LoVo (cell line): ENCODE data around the gene TMEM59.
"Not testable (repeated sequence)": the region's sequence is repeated elsewhere in the genome, so short reads cannot be mapped to it uniquely, and the experiment has no call there.

Source experiments
- DNase-seq: peaks from one replicate; pipeline ENCODE4 v3.0.0-alpha.2; 2016; ENCODE audit warnings: low spot score

TMEM59 gene

DNA sequence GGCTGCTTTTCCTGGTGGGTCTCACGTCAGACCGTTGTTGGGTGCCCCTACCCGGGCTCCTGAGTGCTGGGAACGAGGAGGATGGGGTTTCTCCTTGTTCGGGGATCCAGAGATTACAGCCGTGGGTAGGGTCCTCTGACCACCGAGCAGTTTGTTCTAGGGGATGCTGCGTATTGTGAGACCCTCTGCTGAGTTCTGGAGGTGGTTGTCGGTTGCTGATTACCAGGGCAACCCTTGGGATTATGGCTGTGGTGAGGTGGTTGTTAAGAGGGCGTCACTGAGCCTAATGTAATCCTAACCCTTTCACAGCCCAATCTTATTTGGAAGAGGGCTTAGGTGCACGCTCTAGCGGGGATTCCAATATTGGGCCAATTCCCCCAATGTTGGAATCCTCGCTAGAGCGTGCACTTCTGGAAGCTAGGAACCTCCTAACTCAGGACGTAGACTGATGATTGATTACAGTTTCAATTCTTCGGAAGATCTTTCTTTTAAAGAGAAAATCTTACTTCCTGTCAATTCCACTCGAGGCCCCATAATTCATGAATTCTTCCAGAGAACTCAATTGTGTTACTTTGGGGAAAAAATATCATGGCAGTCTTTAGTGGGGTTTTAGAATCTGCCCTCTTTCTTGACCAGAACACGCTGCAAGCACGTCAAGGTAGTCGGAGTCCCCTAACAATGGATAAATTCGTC lies 887 bp upstream of the TMEM59 start:
- DNase-seq = peak; percentile 2

GRCh38 chr1:54052431-54052933 lies 522 bp downstream of the TMEM59 start:
- DNase-seq = peak; percentile 32

DNA sequence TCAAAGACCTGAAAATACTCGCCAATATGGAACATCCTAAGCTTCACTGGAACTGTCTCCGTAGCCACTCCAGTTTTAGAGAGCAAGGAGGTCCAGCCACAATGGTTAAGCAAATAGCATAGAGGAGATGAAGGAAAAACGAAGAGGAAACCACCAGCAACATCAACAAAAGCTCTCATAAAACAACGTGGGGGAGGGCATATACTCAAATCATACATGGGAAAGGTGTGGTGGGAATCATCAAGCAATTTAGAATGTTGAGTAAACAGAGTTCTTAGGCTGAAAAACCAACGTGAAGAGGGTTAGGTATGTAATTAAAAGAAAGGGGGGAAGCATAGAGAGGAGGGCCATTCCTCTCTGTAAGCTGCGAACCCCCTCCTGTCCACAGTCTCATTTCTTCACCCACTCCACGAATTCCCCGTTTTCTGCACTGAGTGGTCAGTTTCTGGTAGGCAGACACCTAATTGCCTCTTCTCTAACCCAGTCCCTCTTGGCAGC lies 1.0 kb downstream of the TMEM59 start:
- peak; percentile 13 for DNase-seq

GRCh38 chr1:54050435-54050834 lies 2.6 kb downstream of the TMEM59 start:
- DNase-seq = not testable (repeated sequence)

DNA sequence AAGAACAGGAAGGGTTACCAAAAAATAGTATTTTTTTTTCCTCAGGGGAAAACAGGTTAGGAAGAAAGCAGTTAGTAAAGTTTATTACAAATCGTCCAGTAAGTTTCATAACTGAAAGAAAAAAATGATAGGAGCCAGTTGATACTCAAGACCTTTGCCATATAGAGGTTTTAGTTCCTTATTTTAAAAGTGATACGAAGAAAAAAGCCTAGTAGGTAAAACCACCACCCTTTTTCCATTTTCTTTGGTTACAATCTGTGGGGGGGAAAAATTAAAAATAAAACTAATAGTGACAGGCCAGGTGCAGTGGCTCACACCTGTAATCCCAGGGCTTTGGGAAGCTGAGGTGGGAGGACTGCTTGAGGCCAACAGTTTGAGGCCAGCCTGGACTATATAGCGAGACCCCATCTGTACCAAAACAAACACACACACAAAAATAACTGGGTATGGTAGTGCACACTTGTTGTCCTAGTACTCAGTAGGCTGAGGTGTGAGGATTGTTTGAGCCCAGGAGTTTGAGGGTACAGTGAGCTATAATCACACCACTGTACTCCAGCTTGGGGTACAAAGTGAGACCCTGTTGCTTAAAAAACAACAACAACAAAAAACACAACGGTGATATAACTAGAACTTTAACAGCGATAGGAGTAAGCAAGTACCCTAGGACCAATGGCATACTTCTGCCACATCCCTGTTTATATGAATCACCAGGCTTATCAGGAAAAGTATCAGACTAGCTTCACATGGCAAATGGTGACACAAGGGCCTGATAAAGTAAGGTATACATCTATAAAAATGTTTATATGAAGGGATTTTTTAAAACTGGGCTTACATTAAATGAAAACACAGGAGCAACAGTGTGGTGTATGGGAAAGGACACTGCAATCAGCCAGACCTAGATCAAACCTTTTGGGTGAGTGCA lies 5.4 kb downstream of the TMEM59 start:
- DNase-seq = no peak

- DNase-seq = no peak
Observed at GRCh38 chr1:54046671-54047383, 6.2 kb downstream of the TMEM59 start.

DNA sequence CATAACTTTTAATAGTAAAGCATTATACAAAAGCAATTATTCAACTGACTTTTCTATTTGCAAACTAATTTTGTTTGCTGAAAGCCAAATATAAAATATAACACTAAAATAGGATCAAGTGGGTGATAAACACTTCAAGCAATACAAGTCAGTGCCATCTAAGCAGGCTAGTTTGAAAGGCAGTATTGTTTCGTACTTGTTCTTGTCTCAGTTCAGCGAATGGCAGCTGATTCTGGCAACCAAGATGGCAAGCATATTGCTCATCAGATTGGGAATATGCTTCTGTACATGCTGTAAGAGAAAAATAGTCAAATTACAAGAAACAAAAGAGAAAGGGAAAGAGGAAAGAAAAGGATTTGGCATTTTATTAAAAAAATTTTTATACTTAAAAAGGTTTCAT lies 7.5 kb downstream of the TMEM59 start:
- DNase-seq = no peak

DNA sequence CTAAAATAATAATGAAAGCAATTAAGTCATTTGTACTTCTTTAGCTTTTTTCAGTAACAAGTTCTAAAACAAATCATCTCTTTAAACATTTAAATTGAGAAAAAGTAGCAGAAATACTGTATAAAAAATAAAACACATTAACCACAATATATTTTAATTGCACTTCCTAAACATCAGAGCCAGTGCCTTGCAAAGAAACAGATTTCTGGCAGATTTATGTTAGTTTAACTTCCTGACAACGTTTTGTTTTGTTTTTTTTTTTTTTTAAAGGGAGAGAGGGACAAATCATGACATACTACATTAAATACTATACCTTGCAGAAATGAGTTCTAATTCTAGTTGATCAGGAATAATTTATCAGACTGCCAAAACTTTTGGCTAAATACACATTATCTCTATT lies 11.2 kb downstream of the TMEM59 start:
- no peak for DNase-seq

DNA sequence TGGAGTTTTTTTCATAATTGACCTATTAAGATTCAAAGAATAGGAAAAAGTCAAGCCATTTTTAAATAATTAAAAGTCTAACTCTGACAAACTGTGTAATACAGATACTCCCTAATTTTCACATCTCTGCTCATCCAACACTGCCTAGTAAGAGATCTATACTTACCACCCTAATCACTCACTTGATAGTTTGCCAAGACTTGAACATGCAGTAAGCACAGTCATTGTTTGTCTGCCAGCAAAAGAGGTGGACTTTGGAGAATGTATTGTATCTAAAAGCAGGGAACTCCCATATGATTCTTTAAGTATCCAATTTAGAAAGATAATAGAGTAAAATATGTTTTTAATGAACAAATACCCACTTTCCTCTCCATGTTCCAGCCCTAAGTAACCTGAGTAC lies 15.5 kb downstream of the TMEM59 start:
- DNase-seq = no peak

DNA sequence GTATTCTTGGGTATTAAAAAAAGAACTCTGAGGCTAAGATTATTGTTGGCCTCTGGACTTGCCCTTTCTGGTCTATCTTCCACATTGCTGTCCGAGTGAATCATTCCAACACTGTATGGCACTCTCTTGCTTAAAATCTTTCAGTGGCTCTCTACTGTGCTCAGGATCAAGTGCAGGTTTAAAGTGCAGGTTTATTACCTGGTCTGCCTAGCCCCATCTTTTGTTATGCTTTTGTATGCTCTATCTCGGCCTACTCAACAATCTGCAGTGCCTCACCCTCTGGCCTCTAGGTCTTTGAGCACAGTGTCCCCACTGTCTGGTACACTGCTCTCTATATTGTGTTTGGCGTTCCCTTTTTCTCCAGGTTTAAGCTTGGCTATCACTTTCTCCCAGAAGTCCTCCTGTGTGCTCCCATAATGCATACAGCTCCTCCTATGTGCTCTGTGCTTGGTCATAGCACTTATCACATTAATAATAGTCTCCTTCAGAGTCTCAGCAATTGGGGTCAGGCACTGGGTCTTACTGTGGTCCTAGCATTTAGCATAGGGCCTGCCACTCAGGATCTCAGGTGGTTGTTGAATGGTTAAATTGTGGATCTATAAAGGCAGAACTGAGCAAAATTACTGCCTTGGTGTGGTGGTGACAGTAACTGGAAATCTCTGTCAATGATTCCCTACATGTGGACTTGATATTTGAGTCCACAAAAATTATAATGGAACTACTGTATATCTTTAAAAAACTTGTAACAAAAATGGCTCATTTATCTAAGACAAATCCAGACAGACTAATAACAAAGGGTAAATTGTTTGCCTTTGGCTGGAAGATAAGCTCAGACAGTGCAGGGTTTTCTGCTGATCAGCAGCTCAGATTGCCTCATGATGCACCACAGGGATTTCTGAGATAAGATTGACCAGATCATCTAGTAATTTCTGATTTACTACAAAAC lies 24.4 kb downstream of the TMEM59 start:
- DNase-seq = no peak

DNA sequence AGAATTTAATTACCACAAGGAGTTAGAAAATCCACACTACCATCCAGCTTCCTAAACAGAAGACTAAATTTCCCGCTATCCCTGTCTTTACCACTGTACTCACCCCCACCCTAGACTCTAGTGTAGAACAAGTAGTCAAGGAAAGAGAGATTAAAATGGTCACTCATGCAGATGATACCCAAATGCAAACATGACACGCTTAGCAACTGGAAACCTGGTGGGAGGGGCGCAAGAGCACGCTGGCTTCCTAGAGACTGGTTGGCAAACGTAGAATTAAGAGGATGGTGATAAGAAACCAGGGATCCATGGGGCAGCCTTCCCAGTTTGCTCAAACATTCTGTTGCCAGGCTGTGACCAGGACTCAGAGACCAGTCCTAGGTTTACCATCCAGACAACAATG lies 25.2 kb downstream of the TMEM59 start:
- no peak for DNase-seq

DNA sequence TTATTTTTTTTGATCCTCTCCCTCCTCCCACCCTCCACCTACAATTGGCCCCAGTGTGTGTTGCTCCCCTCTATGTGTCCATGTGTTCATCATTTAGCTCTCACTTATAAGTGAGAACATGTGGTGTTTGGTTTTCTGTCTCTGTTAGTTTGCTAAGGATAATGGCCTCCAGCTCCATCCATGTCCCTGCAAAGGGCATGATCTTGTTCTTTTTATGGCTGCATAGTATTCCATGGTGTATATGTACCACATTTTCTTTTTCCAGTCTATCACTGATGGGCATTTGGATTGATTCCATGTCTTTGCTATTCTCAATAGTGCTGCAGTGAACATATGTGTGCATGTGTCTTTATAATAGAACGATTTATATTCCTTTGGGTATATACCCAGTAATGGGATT lies 28.2 kb downstream of the TMEM59 start:
- DNase-seq = not testable (repeated sequence)

- DNase-seq = no peak
Observed at GRCh38 chr1:54024358-54024757, 28.6 kb downstream of the TMEM59 start.

GRCh38 chr1:54019562-54020176 lies 33.3 kb downstream of the TMEM59 start:
- DNase-seq = not testable (repeated sequence)

DNA sequence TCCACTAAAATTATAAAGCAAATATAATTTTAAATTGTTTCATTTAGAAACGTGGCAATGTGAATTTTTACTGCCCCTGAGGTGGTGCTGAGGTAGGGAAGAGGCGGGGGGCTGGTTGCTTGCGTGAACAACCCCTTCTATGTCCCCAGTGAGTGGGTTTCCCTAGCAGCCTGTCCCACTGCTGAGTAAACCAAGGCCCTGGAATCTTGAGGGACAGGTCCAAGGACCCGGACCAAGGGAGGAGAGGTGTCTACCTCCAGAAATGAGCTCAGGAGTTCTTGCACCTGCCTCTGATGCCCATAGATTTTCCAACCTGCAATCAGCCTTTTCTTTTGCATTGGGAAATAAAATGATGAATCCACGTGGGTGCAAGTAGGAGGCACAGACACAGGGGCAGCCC lies 34.4 kb downstream of the TMEM59 start:
- DNase-seq = no peak

GRCh38 chr1:54017979-54018378 lies 35.0 kb downstream of the TMEM59 start, which contains the start of gene LDLRAD1:
TSS of gene LDLRAD1 (minus strand) at chr1:54018186. CDS start at chr1:54018112, 74 bp downstream.
- peak; percentile 28 for DNase-seq

- DNase-seq = peak; percentile 93
Observed at GRCh38 chr1:54016343-54017282, 36.4 kb downstream of the TMEM59 start.

GRCh38 chr1:54014009-54014629 lies 38.9 kb downstream of the TMEM59 start:
- DNase-seq = no peak
